Stimulated activated CD4-positive, alpha-beta T cell treated with anti-CD3 and anti-CD28 coated beads, Interleukin-15, amount 100 ng/mL, for 24 hours (primary cell): ENCODE data around the gene KLK15.

Experiments
- DNase-seq: peaks from one replicate; pipeline ENCODE4 v3.0.0-alpha.2; 2020

Gene KLK15, protein sequence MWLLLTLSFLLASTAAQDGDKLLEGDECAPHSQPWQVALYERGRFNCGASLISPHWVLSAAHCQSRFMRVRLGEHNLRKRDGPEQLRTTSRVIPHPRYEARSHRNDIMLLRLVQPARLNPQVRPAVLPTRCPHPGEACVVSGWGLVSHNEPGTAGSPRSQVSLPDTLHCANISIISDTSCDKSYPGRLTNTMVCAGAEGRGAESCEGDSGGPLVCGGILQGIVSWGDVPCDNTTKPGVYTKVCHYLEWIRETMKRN

DNA sequence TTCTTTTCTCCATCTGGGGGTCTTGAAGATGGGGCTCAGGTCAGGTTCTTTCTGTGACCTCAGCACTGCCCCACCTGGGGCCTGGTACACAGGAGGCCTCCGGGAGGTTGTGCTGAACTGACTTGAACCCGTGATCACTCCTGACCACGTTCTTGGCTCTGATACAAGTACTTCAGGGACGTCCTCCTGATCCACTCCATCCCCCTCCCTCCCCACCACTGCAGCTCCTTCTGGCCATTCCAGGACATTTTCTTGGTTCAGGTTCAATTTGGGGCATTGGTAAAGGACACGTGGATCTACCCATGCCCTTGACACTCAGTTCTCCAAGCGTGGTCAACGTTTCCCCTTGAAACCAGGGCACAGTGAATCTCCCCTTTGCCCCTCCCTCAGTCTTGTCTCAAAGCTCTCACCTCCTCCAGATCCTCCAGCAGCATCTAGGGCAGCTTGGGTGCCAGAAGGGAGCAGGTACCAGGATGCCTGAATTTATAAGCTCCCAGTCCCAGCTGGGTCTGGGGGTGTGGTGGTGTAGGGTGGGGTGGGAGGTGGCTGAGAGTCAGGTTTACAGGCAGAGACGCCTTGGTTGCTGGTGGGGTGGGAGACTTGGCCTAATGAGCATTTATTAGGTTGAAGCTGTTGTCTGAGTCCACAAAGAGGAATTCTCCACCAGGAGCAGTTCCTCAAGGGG is at the start of gene KLK15:
Gene KLK15 (minus strand): TSS at position 458 of the 685 bp plus-strand sequence. CDS start 2,082 bp downstream, outside the sequence.
- no peak for DNase-seq

DNA sequence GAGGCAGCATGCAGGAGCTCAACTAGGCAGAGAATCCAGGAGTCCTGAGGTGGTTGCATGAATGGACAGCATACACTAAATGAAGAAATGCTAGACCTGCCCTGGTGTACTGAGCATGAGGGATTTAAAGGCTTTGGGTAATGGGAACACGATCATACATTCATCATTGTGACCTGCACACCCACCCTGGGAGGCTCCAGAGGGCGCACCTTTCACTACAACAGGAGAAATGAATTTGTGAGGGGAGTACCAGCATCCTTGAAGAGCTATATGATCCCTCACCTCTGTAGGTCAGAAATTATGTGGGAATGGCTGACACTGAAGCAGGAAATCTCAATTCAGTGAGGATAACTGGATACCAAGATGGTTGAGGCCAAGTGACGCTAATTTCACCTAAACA is 48.8 kb upstream of the KLK15 start:
- no peak for DNase-seq

DNA sequence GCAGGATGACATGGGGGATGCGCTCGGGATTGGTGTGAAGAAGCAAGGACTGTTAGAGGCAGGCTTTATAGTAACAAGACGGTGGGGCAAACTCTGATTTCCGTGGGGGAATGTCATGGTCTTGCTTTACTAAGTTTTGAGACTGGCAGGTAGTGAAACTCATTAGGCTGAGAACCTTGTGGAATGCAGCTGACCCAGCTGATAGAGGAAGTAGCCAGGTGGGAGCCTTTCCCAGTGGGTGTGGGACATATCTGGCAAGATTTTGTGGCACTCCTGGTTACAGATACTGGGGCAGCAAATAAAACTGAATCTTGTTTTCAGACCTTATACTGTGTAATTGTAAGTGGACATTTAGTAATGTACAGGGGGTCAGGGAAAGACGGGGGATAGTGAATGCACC is 46.9 kb upstream of the KLK15 start:
- no peak for DNase-seq

GRCh38 chr19:50878851-50879250 is 45.5 kb upstream of the KLK15 start:
- DNase-seq: no peak

DNA sequence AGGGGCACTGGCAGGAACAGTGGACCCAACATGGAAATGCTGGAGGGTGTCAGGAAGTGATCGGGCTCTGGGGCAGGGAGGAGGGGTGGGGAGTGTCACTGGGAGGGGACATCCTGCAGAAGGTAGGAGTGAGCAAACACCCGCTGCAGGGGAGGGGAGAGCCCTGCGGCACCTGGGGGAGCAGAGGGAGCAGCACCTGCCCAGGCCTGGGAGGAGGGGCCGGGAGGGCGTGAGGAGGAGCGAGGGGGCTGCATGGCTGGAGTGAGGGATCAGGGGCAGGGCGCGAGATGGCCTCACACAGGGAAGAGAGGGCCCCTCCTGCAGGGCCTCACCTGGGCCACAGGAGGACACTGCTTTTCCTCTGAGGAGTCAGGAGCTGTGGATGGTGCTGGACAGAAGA is 44.0 kb upstream of the KLK15 start:
- DNase-seq: no peak

DNA sequence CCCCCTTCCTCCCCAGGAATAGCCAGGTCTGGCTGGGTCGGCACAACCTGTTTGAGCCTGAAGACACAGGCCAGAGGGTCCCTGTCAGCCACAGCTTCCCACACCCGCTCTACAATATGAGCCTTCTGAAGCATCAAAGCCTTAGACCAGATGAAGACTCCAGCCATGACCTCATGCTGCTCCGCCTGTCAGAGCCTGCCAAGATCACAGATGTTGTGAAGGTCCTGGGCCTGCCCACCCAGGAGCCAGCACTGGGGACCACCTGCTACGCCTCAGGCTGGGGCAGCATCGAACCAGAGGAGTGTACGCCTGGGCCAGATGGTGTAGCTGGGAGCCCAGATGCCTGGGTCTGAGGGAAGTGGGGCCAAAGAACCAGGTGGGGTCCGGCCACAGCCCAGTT is 43.1 kb upstream of the KLK15 start:
- no peak for DNase-seq

GRCh38 chr19:50875795-50876422 is 42.5 kb upstream of the KLK15 start:
- no peak for DNase-seq

GRCh38 chr19:50874211-50874610 is 40.8 kb upstream of the KLK15 start:
- no peak for DNase-seq

GRCh38 chr19:50873056-50873455 is 39.7 kb upstream of the KLK15 start, which contains the start of gene KLK2:
KLK2 (plus strand) TSS chr19:50873439; CDS start chr19:50873474, 35 bp downstream.
- DNase-seq: no peak

DNA sequence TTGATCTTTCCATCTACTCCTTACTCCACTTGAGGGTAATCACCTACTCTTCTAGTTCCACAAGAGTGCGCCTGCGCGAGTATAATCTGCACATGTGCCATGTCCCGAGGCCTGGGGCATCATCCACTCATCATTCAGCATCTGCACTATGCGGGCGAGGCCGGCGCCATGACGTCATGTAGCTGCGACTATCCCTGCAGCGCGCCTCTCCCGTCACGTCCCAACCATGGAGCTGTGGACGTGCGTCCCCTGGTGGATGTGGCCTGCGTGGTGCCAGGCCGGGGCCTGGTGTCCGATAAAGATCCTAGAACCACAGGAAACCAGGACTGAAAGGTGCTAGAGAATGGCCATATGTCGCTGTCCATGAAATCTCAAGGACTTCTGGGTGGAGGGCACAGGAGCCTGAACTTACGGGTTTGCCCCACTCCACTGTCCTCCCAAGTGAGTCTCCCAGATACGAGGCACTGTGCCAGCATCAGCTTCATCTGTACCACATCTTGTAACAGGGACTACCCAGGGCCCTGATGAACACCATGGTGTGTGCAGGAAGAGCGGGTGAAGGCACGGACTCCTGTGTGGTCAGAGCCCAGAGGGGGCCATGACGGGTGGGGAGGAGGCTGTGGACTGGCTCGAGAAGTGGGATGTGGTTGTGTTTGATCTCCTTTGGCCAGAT is 37.2 kb upstream of the KLK15 start:
- DNase-seq: peak; percentile 58

- DNase-seq: no peak
Observed at GRCh38 chr19:50869479-50869878, 36.1 kb upstream of the KLK15 start.

DNA sequence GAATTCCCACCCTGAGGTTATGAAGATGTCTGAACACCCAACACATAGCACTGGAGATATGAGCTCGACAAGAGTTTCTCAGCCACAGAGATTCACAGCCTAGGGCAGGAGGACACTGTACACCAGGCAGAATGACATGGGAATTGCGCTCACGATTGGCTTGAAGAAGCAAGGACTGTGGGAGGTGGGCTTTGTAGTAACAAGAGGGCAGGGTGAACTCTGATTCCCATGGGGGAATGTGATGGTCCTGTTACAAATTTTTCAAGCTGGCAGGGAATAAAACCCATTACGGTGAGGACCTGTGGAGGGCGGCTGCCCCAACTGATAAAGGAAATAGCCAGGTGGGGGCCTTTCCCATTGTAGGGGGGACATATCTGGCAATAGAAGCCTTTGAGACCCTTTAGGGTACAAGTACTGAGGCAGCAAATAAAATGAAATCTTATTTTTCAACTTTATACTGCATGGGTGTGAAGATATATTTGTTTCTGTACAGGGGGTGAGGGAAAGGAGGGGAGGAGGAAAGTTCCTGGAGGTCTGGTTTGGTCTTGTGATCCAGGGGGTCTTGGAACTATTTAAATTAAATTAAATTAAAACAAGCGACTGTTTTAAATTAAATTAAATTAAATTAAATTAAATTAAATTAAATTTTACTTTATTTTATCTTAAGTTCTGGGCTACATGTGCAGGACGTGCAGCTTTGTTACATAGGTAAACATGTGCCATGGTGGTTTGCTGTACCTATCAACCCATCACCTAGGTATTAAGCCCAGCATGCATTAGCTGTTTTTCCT is 28.3 kb upstream of the KLK15 start:
- no peak for DNase-seq

- DNase-seq: no peak
Observed at GRCh38 chr19:50861010-50861409, 27.6 kb upstream of the KLK15 start.

GRCh38 chr19:50859849-50860248 is 26.5 kb upstream of the KLK15 start:
- no peak for DNase-seq

GRCh38 chr19:50858886-50859285 is 25.5 kb upstream of the KLK15 start:
- DNase-seq: no peak

- DNase-seq: no peak
Observed at GRCh38 chr19:50857366-50857765, 24.0 kb upstream of the KLK15 start.

DNA sequence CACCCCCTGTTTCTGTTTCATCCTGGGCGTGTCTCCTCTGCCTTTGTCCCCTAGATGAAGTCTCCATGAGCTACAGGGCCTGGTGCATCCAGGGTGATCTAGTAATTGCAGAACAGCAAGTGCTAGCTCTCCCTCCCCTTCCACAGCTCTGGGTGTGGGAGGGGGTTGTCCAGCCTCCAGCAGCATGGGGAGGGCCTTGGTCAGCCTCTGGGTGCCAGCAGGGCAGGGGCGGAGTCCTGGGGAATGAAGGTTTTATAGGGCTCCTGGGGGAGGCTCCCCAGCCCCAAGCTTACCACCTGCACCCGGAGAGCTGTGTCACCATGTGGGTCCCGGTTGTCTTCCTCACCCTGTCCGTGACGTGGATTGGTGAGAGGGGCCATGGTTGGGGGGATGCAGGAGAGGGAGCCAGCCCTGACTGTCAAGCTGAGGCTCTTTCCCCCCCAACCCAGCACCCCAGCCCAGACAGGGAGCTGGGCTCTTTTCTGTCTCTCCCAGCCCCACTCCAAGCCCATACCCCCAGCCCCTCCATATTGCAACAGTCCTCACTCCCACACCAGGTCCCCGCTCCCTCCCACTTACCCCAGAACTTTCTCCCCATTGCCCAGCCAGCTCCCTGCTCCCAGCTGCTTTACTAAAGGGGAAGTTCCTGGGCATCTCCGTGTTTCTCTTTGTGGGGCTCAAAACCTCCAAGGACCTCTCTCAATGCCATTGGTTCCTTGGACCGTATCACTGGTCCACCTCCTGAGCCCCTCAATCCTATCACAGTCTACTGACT is 21.4 kb upstream of the KLK15 start, which contains the start of gene KLK3:
Gene KLK3 (plus strand): TSS at position 280 of the 775 bp plus-strand sequence. CDS start 41 bp downstream, at position 321.
- no peak for DNase-seq

DNA sequence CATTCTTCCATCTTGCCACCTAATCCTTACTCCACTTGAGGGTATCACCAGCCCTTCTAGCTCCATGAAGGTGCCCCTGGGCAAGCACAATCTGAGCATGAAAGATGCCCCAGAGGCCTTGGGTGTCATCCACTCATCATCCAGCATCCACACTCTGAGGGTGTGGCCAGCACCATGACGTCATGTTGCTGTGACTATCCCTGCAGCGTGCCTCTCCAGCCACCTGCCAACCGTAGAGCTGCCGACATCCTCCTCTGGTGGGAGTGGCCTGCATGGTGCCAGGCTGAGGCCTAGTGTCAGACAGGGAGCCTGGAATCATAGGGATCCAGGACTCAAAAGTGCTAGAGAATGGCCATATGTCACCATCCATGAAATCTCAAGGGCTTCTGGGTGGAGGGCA is 18.2 kb upstream of the KLK15 start:
- DNase-seq: no peak

- DNase-seq: no peak
Observed at GRCh38 chr19:50850738-50851137, 17.4 kb upstream of the KLK15 start.

- no peak for DNase-seq
Observed at GRCh38 chr19:50844296-50844935, 11.0 kb upstream of the KLK15 start.

GRCh38 chr19:50843701-50844221 is 10.4 kb upstream of the KLK15 start:
- no peak for DNase-seq
